Activated gamma-delta T cell treated with anti-CD3 and anti-CD28 coated beads, Interleukin-2, amount 50 U/mL, for 16 hours (primary cell): ENCODE measurements around the gene NINL.
"Not testable (repeated sequence)": the region's sequence is repeated elsewhere in the genome, so short reads cannot be mapped to it uniquely, and the experiment has no call there.

Experiments used
- DNase-seq: peaks from one replicate; pipeline ENCODE4 v3.0.0-alpha.2; 2020; ENCODE audit warnings: low read depth

NINL gene

GRCh38 chr20:25592135-25592852, 7.0 kb upstream of the NINL start:
- no peak for DNase-seq

- not testable (repeated sequence) for DNase-seq
Observed at GRCh38 chr20:25590778-25591177, 5.4 kb upstream of the NINL start.

- no peak for DNase-seq
Observed at GRCh38 chr20:25588491-25588890, 3.2 kb upstream of the NINL start.

- DNase-seq = no peak
Observed at GRCh38 chr20:25587536-25587935, 2.2 kb upstream of the NINL start.

- no peak for DNase-seq
Observed at GRCh38 chr20:25586877-25587276, 1.5 kb upstream of the NINL start.

GRCh38 chr20:25583607-25584006, 1.7 kb downstream of the NINL start:
- DNase-seq = not testable (repeated sequence)

GRCh38 chr20:25580711-25581110, 4.6 kb downstream of the NINL start:
- no peak for DNase-seq

GRCh38 chr20:25579081-25579770, 6.1 kb downstream of the NINL start:
- DNase-seq = no peak

- DNase-seq = no peak
Observed at GRCh38 chr20:25576783-25577530, 8.4 kb downstream of the NINL start.

GRCh38 chr20:25574411-25574810, 10.9 kb downstream of the NINL start:
- no peak for DNase-seq

- DNase-seq = no peak
Observed at GRCh38 chr20:25573288-25574251, 11.8 kb downstream of the NINL start.

GRCh38 chr20:25571817-25572216, 13.5 kb downstream of the NINL start:
- no peak for DNase-seq

- no peak for DNase-seq
Observed at GRCh38 chr20:25571240-25571639, 14.1 kb downstream of the NINL start.

GRCh38 chr20:25570148-25570530, 15.2 kb downstream of the NINL start:
- no peak for DNase-seq

- no peak for DNase-seq
Observed at GRCh38 chr20:25567286-25567685, 18.0 kb downstream of the NINL start.

GRCh38 chr20:25566821-25567220, 18.5 kb downstream of the NINL start:
- no peak for DNase-seq

- no peak for DNase-seq
Observed at GRCh38 chr20:25565578-25566157, 19.7 kb downstream of the NINL start.

GRCh38 chr20:25563876-25564275, 21.5 kb downstream of the NINL start:
- DNase-seq = no peak

GRCh38 chr20:25563362-25563761, 22.0 kb downstream of the NINL start:
- no peak for DNase-seq

- DNase-seq = not testable (repeated sequence)
Observed at GRCh38 chr20:25561771-25562170, 23.6 kb downstream of the NINL start.

- DNase-seq = no peak
Observed at GRCh38 chr20:25553819-25554296, 31.5 kb downstream of the NINL start.
